WTC11 (cell line): ENCODE measurements around the gene ZSCAN29.

Experiments
- CTCF ChIP-seq: fragments of 200-600 bp; IDR thresholded peaks from 2 replicates; pipeline ENCODE4 v1.8.0; 2022; ENCODE audit warnings: antibody characterized with exemption
- GABPB1 ChIP-seq: sonication (generic); formaldehyde crosslinking; IDR thresholded peaks from 2 replicates; pipeline ENCODE4 v1.8.1; 2023; ENCODE audit warnings: mild to moderate bottlenecking, missing genetic modification reagents
- TF ChIP-seq, protein P1 (sequence below): sonication (generic); formaldehyde crosslinking; IDR thresholded peaks from 2 replicates; pipeline ENCODE4 v1.8.1; 2023; ENCODE audit warnings: mild to moderate bottlenecking, missing genetic modification reagents, moderate library complexity
- TF ChIP-seq, protein P2 (sequence below): sonication (generic); formaldehyde crosslinking; IDR thresholded peaks from 2 replicates; pipeline ENCODE4 v1.8.0; 2022; ENCODE audit warnings: mild to moderate bottlenecking, missing genetic modification reagents

GRCh38 chr15:43370975-43371974 lies at the start of gene ZSCAN29, which contains the start of gene TUBGCP4:
- TF ChIP-seq CTCF = no peak
- TF ChIP-seq, protein P1, sequence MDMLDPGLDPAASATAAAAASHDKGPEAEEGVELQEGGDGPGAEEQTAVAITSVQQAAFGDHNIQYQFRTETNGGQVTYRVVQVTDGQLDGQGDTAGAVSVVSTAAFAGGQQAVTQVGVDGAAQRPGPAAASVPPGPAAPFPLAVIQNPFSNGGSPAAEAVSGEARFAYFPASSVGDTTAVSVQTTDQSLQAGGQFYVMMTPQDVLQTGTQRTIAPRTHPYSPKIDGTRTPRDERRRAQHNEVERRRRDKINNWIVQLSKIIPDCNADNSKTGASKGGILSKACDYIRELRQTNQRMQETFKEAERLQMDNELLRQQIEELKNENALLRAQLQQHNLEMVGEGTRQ = peak; percentile 74; the same call in 1 of the 2 replicates
- peak; percentile 67; the same call in 1 of the 2 replicates for TF ChIP-seq GABPB1 (CRISPR knock-in tag)
- TF ChIP-seq, protein P2, sequence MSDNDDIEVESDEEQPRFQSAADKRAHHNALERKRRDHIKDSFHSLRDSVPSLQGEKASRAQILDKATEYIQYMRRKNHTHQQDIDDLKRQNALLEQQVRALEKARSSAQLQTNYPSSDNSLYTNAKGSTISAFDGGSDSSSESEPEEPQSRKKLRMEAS (CRISPR knock-in tag) = peak; percentile 54; the same call in 1 of the 2 replicates
